Heart right ventricle (tissue), 16 donors: ENCODE measurements around the gene AGBL4. TPM values are rescaled to one million over a fixed set of nuclear protein-coding genes. Genes with fewer than 3 reads are reported as not detected.
A peak's percentile ranks its signal among the peaks of the same experiment; 100 is the strongest.

Experiments
- ATAC-seq, 8 donors: fragments of 200-7000 bp; cut with Tn5 transposase; one replicate each; pipeline ENCODE4 v1.9.1; 2020; ENCODE audit warnings: mild to moderate bottlenecking in 8 of 8, moderate library complexity in 8 of 8, moderate number of reproducible peaks in 1 of 8
- DNase-seq, 2 donors: peaks; one replicate each; pipeline ENCODE4 v3.0.0-alpha.2; 2020
- H3K27ac ChIP-seq, 10 donors: fragments of 200-600 bp; sonication (generic) in 2 of 10; one replicate each; pipeline versions ENCODE4 v1.5.0 to v1.8.0; 2020 to 2022; ENCODE audit warnings: mild to moderate bottlenecking in 3 of 10
- H3K27me3 ChIP-seq, 7 donors: fragments of 200-600 bp; one replicate each; pipeline ENCODE4 v1.8.0; 2021 to 2022; ENCODE audit warnings: mild to moderate bottlenecking in 2 of 7
- H3K36me3 ChIP-seq, 9 donors: fragments of 200-600 bp; sonication (generic) in 1 of 9; one replicate each; pipeline versions ENCODE4 v1.5.0 to v1.8.0; 2020 to 2022; ENCODE audit warnings: mild to moderate bottlenecking in 2 of 9
- H3K4me1 ChIP-seq, 9 donors: fragments of 200-600 bp; sonication (generic) in 1 of 9; one replicate each; pipeline versions ENCODE4 v1.5.0 to v1.8.0; 2020 to 2022; ENCODE audit warnings: mild to moderate bottlenecking in 4 of 9
- H3K4me3 ChIP-seq, 10 donors: fragments of 200-600 bp; sonication (generic) in 2 of 10; one replicate each; pipeline versions ENCODE4 v1.5.0 to v1.8.0; 2020 to 2022; ENCODE audit warnings: mild to moderate bottlenecking in 7 of 10, moderate library complexity in 2 of 10
- H3K9me3 ChIP-seq, 11 donors: fragments of 200-600 bp in 10 of 11; sonication (generic) in 2 of 11; one replicate each; pipeline versions ENCODE4 v1.5.0 to v1.8.0; 2013 to 2022; ENCODE audit warnings: mild to moderate bottlenecking in 2 of 11, control low read depth in 1 of 11, moderate library complexity in 1 of 11
- CTCF ChIP-seq, 9 donors: fragments of 200-600 bp; sonication (generic) in 2 of 9; IDR thresholded peaks; one replicate each; pipeline versions ENCODE4 v1.5.0 to v1.8.0; 2021 to 2022; ENCODE audit warnings: antibody characterized with exemption in 9 of 9, mild to moderate bottlenecking in 5 of 9, moderate library complexity in 1 of 9
- WGBS, 2 donors: extraction: QIAGEN DNeasy Blood & Tissue Kit; methylation state at CpG; one replicate each; pipeline ENCODE4 v1.1.7; 2013; ENCODE audit warnings: inconsistent platforms in 1 of 2; 5-methylcytosine and 5-hydroxymethylcytosine counted together
- intact Hi-C, 10 donors: fragments of 100-400 bp; cut with DNase I; formaldehyde crosslinking; loops; one replicate each; pipeline versions ENCODE4 v1.11.1 to v1.14.2; 2022
- long read RNA-seq, 3 donors: library from polyadenylated mRNA; unstranded; transcript quantifications; one replicate each; pipeline ENCODE4 v2.0.0, GENCODE V29; 2020 to 2021
- polyA plus RNA-seq, 2 donors: library from polyadenylated mRNA; stranded (reverse); fragments of 200-250 nt; gene quantifications; one replicate each; pipeline ENCODE4 v1.2.3, GENCODE V29; 2013
- total RNA-seq, 10 donors: library from RNA; stranded (reverse); fragmentation: NEBNext Ultra II Directional in 3 of 10; extraction: Animal tissue kit (Norgen Biotek cat#: 25700) in 3 of 10; gene quantifications; one replicate each; pipeline versions ENCODE4 v1.2.1 to v1.2.4, GENCODE V29; 2021 to 2023
- donor health status: Arrhythmogenic right ventricular cardiomyopathy.
- donor health status: ischemic (EF 13 %, LVEDD 7.1; RV severe dilation, severe dysfunction).
- donor health status: healthy with polysubstance abuse.
- donor health status: DM: no; HTN: yes; CAD: no.
- donor health status: DM: no; HTN: no; CAD: no.
- donor health status: ischemic (EF 25% LVEDD 6.9; RV normal size, moderate dysfunction).
- donor health status: ischemic (EF 25% LVEDD 5.7; RV mildly dilated, moderate dysfunction).
- donor health status: healthy.
- donor health status: DM: yes; HTN: yes; CAD: no.
- donor health status: Ischemic cardiomyopathy.
- donor health status: ischemic (EF 35%, LVEDD 5.7; RV mildly dilated, moderate dysfunction).
- donor health status: nonischemic (EF 11% LVEDD 7.7; RV severe dilation, severe dysfunction).
- donor health status: DM: yes; HTN: yes; CAD: no.
- donor health status: PGD.
- donor health status: ischemic (EF 29% LVEDD 5.4; RV normal size, mild dysfunction).
- donor health status: nonischemic (EF 23%, LVEDD 6.1; RV moderate dilation, normal function).

AGBL4 gene
- under 1 TPM in 9 of 10 donors, not detected in 1; 0.18 to 0.93 (median 0.52) TPM for total RNA-seq
- polyA plus RNA-seq, result under 1 TPM in 1 of 2 donors, not detected in 1; 0.04 TPM
- long read RNA-seq, donor 1, result 0 reads
- long read RNA-seq, donor 2, partial matches to known transcripts, result 0 of 1 reads
- long read RNA-seq, donor 2, other reads (novel, unspliced or antisense), result 1 of 1 reads
- long read RNA-seq, donor 3, result 0 reads

GRCh38 chr1:50023292-50024159 is at the start of gene AGBL4:
TSS of gene AGBL4 (minus strand) at chr1:50023954.
- H3K27me3 ChIP-seq, result peaks cover 0 to 26% (median 10%) of the 10 kb centered on the region in 7 donors
- DNase-seq (peak; percentile 9 to 64), ATAC-seq (peak; percentile 69 to 97 (median 83))
- peak within 1 kb of the TSS; percentile 45 to 61 (median 56) for H3K4me3 ChIP-seq
- intact Hi-C loops, result no loop called here
- H3K9me3 ChIP-seq, result no peaks in the 10 kb centered on the region
- H3K4me1 ChIP-seq, result peaks cover 0 to 7% (median 0%) of the 10 kb centered on the region in 9 donors
- TF ChIP-seq CTCF (IDR thresholded peaks at IDR 0.05), result no peak
- H3K27ac ChIP-seq, result no peak within 1 kb of the TSS
- 7% methylated on average over 56 of the region's 56 CpGs for WGBS, 2 donors
- no peaks in the 10 kb centered on the region for H3K36me3 ChIP-seq

DNA sequence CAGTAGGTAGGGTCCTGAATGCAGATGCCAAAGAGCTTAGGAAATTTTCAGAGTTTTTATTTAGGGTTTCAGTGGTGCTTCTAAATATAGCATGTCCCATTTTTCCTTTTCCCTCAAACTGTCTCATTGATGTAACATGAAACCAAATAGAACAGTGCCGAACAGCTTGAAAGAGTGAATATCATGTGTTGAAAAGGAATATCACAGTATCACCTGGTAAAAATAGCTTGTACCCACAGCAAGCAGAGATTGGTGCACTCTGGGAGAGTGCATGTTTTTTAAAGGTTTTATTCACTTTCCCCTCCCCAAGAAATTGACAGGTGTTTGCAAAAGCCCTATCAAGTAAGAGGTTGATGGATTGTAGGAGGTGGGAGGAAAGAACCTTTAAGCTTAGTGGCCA is 43.1 kb upstream of the AGBL4 start:
- WGBS, 2 donors, result 24 to 26% methylated on average over 1 of the region's 1 CpG

DNA sequence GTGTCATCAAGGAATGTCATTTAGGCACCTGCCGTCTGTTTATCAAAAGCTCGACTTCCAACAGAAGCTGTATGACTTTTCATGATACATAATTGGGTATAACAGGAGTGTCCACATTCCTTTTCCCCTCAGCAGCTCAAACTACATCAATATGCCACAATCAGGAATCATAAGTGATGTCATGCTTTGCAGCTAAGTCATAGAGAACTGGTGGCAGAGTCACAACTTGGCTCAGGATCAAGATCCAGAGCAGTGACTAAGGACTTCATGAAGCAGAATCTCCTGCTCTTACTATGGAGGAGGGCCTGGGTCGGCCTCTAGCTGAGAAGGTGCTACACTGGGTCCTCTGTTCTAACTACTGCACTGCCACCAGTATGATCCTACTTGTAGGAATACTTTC is 36.5 kb upstream of the AGBL4 start:
- Histone ChIP-seq H3K27me3 (no peaks in the 10 kb centered on the region), H3K4me1 (no peaks in the 10 kb centered on the region), H3K4me3 (no peak overlapping the region), H3K9me3 (no peaks in the 10 kb centered on the region), H3K27ac (no peak overlapping the region), H3K36me3 (no peaks in the 10 kb centered on the region)
- TF ChIP-seq CTCF (IDR thresholded peaks at IDR 0.05), result no peak
- DNase-seq (no peak), ATAC-seq (no peak)
- intact Hi-C loops, result no loop called here
- 45 to 65% methylated on average over 3 of the region's 3 CpGs for WGBS, 2 donors

More for the DNA sequence above, 43.1 kb upstream of the AGBL4 start:
- intact Hi-C loops, result no loop called here
- Histone ChIP-seq H3K4me1 (peaks cover 0 to 3% (median 0%) of the 10 kb centered on the region in 9 donors), H3K4me3 (no peak overlapping the region), H3K36me3 (no peaks in the 10 kb centered on the region), H3K27me3 (no peaks in the 10 kb centered on the region), H3K27ac (no peak overlapping the region), H3K9me3 (no peaks in the 10 kb centered on the region)
- TF ChIP-seq CTCF (IDR thresholded peaks at IDR 0.05), result no peak
- DNase-seq (no peak), ATAC-seq (peak in 1 of 8 donors; percentile 58)

- H3K4me3 ChIP-seq, result no peak overlapping the region
- WGBS, 2 donors, result 42 to 43% methylated on average over 2 of the region's 2 CpGs
Observed at GRCh38 chr1:50048791-50049190, 25.0 kb upstream of the AGBL4 start.

More at GRCh38 chr1:50048791-50049190, 25.0 kb upstream of the AGBL4 start:
- ATAC-seq (no peak), DNase-seq (no peak)
- Histone ChIP-seq H3K4me1 (peaks cover 0 to 8% (median 0%) of the 10 kb centered on the region in 9 donors), H3K27ac (no peak overlapping the region), H3K36me3 (no peaks in the 10 kb centered on the region), H3K9me3 (no peaks in the 10 kb centered on the region), H3K27me3 (peaks cover 0 to 62% (median 47%) of the 10 kb centered on the region in 7 donors)
- intact Hi-C loops, result no loop called here
- TF ChIP-seq CTCF (IDR thresholded peaks at IDR 0.05), result no peak
